GM19035 (cell line): Measurements from ENCODE around the gene LEMD2.

Source experiments
- ATAC-seq: cut with Tn5 transposase; IDR thresholded peaks from one replicate; pipeline ENCODE4 v1.9.1; 2021; ENCODE audit not compliant: unreplicated experiment

The LEMD2 gene

GRCh38 chr6:33820243-33820642 is 31.3 kb upstream of the LEMD2 start:
- no peak for ATAC-seq

- no peak for ATAC-seq
Observed at GRCh38 chr6:33819021-33819420, 30.1 kb upstream of the LEMD2 start.

DNA sequence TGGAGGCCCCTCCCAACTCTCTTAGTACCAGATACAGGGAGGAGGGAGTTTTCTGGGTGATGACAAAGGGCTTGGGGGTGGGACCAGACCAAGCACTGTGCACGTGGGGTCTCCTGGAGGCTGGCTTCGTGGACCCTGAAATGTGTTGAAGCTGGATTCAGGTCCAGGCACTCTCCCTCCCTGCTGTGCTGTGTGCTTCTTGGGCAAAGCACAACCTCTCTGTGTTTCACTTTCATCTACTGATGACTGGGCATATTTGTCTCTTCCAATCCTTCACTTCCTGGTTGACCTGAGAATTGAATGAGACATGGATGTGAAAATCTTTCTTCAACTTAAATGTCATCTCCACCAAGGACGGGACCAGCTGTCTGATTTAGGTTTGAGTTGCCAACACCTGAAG is 29.4 kb upstream of the LEMD2 start:
- no peak for ATAC-seq

- no peak for ATAC-seq
Observed at GRCh38 chr6:33817489-33817888, 28.6 kb upstream of the LEMD2 start.

GRCh38 chr6:33816911-33817310 is 28.0 kb upstream of the LEMD2 start:
- ATAC-seq = no peak

- no peak for ATAC-seq
Observed at GRCh38 chr6:33815854-33816253, 26.9 kb upstream of the LEMD2 start.

DNA sequence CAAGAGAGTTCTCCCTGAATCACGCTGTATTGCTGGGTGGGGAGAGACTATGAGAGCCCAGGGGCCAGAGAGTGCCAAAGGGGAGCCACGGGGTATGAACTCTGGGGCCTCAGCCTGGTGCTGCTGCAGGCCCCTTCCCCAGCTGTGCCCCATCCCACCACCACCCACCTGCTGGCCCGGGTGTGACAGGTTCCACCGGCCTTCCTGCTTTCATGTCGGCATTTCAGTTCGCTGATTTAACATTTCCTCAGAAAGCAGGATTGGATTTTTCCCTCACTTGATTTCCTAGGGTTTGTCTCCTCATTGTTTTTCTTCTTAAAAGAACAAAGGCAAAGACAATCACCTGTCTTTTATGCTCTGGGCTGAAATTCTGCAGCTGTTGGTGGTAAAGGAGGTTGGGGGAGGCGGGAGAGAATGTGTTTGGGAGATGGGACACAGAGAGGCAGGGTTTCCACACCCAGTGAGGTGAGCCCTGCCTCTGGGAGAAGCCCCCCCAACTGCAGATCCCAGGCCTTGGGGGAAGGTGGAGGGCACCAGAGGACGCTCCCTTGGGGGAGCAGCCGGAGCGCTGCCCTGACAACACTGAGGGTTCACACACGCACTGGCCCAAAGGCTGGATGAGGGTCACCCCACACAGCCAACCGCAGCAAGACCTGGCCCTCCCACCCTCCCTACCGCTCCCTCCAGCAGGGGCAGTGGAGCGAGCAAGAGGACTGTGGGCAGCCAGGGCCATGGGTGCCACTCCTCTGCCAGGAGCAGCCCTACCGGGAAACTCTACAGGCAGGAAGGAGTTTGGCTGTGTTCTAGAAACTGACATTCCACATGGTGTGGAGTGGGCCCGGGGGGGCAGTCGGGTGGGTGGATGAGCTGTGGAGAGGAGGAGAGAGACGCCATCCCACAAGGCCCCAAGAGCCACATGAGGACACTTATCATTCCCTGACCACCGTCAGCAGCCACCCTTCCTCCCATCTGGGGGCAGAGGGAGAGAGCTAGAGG is 25.4 kb upstream of the LEMD2 start:
- ATAC-seq = no peak

GRCh38 chr6:33813246-33813904 is 24.4 kb upstream of the LEMD2 start:
- ATAC-seq = no peak

GRCh38 chr6:33812669-33813068 is 23.7 kb upstream of the LEMD2 start:
- ATAC-seq = no peak

DNA sequence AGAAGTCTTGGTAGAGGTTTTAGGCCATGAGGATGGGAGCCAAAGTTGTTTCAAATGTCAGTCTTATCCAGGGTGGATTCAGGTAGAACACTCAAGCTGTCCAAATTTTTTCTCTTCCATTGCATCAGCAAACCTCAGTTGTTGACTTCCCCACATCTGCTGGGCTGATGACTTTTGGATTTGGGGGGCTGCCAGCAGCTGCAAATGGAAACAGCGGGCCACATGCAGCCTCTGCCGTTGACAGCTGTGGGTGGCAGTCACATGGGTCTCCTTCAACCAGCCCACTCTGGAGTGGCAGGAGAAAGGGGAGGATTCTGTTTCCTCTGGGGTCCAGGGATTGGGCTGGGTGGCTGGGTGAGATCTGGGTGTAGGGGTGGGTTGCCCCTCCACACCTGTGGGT is 20.7 kb upstream of the LEMD2 start:
- no peak for ATAC-seq

- no peak for ATAC-seq
Observed at GRCh38 chr6:33808641-33809180, 19.8 kb upstream of the LEMD2 start.

DNA sequence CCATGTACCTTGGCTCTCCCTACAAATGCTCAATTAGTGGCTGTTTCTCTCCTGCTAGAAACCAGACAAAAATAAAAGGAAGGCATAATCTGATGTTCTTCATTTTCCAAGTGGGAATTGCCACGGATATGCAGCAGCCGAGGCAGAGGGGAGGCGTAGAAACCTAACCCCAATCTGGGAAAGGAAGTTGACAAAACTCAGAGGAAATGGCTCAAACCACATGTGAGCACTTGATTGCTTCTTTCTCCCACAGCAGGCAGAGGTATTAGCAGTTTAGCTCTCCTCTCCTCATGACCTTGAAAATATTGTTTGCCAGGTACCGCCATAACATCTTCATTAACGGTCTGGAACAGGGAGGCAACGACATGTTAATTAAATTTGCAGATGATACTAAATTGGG is 18.7 kb upstream of the LEMD2 start:
- ATAC-seq = no peak

DNA sequence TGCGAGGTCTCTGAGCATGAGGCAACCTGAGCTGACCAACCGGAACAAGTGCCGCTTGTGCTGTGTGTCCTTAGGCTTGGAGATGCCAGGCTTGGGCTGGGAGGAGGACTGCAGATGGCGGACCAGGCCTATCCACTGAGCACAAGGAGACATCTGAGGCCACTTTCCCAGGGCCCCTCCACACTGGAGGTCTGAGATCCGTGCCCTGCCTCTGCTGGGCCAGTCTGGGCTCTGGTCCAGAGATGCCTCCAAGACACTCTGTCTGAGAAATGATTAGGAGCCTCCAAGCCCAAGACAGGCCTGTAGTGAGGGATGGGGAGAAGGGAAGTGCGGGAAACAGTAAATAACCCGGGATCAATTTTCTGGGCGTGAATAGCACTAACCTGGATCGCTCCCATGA is 17.9 kb upstream of the LEMD2 start:
- no peak for ATAC-seq

DNA sequence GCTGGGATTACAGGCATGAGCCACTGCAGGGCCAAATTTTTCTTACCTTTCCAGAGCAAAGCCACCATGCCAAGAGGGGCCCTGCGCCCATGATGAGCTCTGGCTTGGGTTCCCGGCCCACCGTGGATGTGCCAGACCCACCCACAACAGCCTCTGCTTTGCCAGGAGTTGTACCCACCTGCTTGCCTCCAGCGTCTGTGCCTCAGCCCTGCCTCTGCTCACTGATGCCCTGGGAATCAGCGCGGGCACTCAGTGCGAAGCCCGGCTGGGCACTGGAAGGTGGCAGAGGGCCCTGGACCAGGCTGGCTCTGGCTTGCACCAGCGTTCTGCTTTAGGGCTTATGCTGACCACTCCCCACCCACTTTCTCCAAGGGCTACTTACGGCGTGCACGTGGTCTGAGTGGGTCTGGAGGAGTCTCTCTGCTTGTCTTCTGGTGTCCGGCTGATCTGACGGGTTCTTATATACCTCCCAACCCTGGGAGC is 14.7 kb upstream of the LEMD2 start, which contains the start of gene MLN:
TSS of gene MLN (minus strand) at position 433 of the 483 bp plus-strand sequence. CDS start 2,840 bp downstream, outside the sequence.
- no peak for ATAC-seq

DNA sequence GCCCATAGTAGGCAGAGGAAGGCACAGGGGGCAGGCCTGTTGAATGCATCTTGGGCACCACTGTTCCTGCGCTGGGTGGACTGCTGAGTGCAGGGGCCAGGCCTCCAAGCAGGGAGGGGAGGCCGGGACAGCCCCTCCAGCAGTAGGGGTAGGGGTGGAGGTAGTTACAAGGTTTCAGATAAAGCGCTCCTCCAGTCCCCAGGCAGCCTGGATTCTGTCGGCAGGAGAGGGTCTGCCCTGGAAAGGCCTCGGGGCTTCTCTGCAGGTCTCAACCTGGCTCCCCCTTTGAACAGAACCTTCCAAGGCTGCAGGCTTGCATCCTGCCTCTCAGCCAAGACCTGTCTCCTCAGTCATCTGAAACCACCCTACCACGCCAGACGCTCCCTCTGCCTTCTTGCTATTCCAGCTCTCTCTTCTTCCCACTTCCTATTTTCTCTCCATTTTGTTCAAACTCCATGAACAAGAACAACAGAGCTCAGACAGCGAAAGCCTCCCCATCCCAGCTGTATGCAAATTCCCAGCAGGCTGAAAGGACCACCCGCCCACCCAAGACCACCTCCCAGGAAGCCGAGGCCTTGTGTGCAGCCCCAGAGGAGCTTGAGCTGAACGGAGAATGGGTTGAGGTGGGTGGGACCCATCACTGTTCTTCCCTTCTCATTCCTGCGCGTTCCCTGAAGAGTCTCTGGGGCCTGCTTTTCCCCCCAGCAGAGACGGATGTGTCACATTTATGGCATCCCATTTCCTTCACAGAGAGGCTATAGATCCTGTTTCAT is 13.4 kb upstream of the LEMD2 start:
- no peak for ATAC-seq

- no peak for ATAC-seq
Observed at GRCh38 chr6:33801611-33802010, 12.7 kb upstream of the LEMD2 start.

GRCh38 chr6:33800248-33800969 is 11.5 kb upstream of the LEMD2 start:
- ATAC-seq = no peak

- ATAC-seq = no peak
Observed at GRCh38 chr6:33799454-33800113, 10.7 kb upstream of the LEMD2 start.

DNA sequence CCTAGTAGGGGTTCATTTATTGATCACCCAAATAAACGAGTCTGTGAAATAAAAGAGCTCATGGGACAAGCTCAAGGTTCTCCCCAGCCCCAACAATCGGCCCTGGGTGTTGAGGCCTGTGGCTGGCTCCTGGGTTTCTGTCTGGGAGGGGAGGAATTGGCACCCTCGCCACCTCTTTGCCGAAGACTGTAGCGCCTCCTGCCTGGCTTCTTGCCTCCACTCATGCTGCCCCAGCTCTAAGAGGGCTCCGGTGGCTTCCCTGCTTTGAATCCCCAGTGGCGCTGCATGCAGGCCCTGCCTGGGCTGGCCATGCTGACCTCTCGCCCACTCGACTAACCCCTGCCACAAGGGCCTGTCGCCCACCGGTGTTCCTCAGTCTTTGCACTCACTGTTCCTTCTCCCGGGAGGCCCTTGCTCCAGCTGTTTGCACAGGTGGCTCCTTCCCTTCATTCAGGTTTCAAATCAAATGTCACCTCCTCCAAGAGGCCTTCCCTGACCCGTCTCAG is 9.5 kb upstream of the LEMD2 start:
- no peak for ATAC-seq
